PFSK-1 (cell line): ENCODE data around the gene PARD3B.

Experiments used
- FOXP2 ChIP-seq: optimal IDR thresholded peaks from 2 replicates; pipeline ENCODE3; 2011; ENCODE audit warnings: borderline replicate concordance, control low read depth, inconsistent platforms; ENCODE audit not compliant: insufficient read depth; ENCODE audit errors: extremely low read length, extremely low read depth
- POLR2AphosphoS5 ChIP-seq: IDR thresholded peaks from 2 replicates; pipeline ENCODE4 v1.6.1; 2012; ENCODE audit warnings: low read depth, mild to moderate bottlenecking, control low read depth, low read length, moderate library complexity
- REST ChIP-seq, 2 experiments: IDR thresholded peaks; 2 replicates each; pipeline versions ENCODE4 v1.6.1 to v1.8.0; 2011 to 2012; ENCODE audit warnings: low read depth in 2 of 2, low read length in 2 of 2, control low read depth in 1 of 2, inconsistent platforms in 1 of 2, mild to moderate bottlenecking in 1 of 2, moderate library complexity in 1 of 2; ENCODE audit not compliant: insufficient read depth in 1 of 2
- SIN3A ChIP-seq: IDR thresholded peaks from 2 replicates; pipeline ENCODE4 v1.6.1; 2012; ENCODE audit warnings: mild to moderate bottlenecking, low read length, moderate library complexity, borderline replicate concordance; ENCODE audit not compliant: insufficient read depth
- TAF1 ChIP-seq: IDR thresholded peaks from 2 replicates; pipeline ENCODE4 v1.6.1; 2012; ENCODE audit warnings: low read length, control low read depth, borderline replicate concordance; ENCODE audit not compliant: insufficient read depth

GRCh38 chr2:204613635-204614034 lies 68.4 kb downstream of the PARD3B start:
- TF ChIP-seq SIN3A (no peak), POLR2AphosphoS5 (no peak), REST (IDR thresholded peaks at IDR 0.05; ENCODE audit: insufficient read depth in 1 of 2, low read depth in 2 of 2, low read length in 2 of 2) (no peak), TAF1 (no peak), FOXP2 (no peak)
